WTC11 (cell line): ENCODE data around the gene MMAB.

ENCODE experiments used
- TF ChIP-seq, protein P1 (sequence below): sonication (generic); formaldehyde crosslinking; IDR thresholded peaks from 2 replicates; pipeline ENCODE4 v1.8.1; 2022; ENCODE audit warnings: low read depth, missing genetic modification reagents, borderline replicate concordance
- TF ChIP-seq, protein P2 (sequence below): sonication (generic); formaldehyde crosslinking; IDR thresholded peaks from 2 replicates; pipeline ENCODE4 v1.8.0; 2023; ENCODE audit warnings: missing genetic modification reagents

DNA sequence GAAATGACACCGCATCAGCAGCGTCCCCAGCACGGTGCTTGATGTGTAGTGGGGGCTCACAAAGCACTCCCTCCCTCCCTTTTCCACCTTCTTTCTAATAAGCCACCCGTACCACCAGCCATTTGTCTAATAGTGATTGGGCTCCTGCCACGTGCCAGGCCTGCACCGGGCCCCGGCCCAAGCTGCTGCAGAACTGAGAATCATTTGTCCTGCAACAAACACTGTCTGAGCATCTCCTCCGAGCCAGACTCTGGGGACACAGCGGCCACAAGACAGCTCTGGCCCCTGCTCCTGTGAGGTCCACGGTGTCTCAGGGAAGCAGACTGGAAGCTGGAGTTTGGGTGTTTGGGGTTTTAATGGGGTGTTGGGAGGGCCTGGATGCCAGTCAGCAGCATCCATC is 44.2 kb upstream of the MMAB start:
- TF ChIP-seq, protein P1, sequence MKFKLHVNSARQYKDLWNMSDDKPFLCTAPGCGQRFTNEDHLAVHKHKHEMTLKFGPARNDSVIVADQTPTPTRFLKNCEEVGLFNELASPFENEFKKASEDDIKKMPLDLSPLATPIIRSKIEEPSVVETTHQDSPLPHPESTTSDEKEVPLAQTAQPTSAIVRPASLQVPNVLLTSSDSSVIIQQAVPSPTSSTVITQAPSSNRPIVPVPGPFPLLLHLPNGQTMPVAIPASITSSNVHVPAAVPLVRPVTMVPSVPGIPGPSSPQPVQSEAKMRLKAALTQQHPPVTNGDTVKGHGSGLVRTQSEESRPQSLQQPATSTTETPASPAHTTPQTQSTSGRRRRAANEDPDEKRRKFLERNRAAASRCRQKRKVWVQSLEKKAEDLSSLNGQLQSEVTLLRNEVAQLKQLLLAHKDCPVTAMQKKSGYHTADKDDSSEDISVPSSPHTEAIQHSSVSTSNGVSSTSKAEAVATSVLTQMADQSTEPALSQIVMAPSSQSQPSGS (CRISPR knock-in tag) = no peak
- TF ChIP-seq, protein P2, sequence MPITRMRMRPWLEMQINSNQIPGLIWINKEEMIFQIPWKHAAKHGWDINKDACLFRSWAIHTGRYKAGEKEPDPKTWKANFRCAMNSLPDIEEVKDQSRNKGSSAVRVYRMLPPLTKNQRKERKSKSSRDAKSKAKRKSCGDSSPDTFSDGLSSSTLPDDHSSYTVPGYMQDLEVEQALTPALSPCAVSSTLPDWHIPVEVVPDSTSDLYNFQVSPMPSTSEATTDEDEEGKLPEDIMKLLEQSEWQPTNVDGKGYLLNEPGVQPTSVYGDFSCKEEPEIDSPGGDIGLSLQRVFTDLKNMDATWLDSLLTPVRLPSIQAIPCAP (CRISPR knock-in tag) = no peak
